ENCODE measurements around the gene DGKZ.

The DGKZ gene

GRCh38 chr11:46333394-46333947, 13.8 kb upstream of the DGKZ start:
- TF ChIP-seq CTCF (IDR thresholded peaks at IDR 0.05; ENCODE audit: low read depth, low read length, missing control alignments): no peak
- no peak for DNase-seq (ENCODE audit: low read depth)
- H3K4me3 ChIP-seq (ENCODE audit: low read depth, low read length): peak overlapping the region; percentile 8; the same call in 1 of the 2 replicates

- no peak overlapping the region for H3K4me3 ChIP-seq (ENCODE audit: low read depth, low read length)
- DNase-seq (ENCODE audit: low read depth): no peak
- no peak for TF ChIP-seq CTCF (IDR thresholded peaks at IDR 0.05; ENCODE audit: low read depth, low read length, missing control alignments)
Measured at GRCh38 chr11:46334211-46334610, 13.1 kb upstream of the DGKZ start.

GRCh38 chr11:46335271-46335670, 12.0 kb upstream of the DGKZ start:
- no peak for DNase-seq (ENCODE audit: low read depth)
- no peak for TF ChIP-seq CTCF (IDR thresholded peaks at IDR 0.05; ENCODE audit: low read depth, low read length, missing control alignments)

GRCh38 chr11:46335890-46336562, 11.2 kb upstream of the DGKZ start:
- H3K4me3 ChIP-seq (ENCODE audit: low read depth, low read length): no peak overlapping the region
- DNase-seq (ENCODE audit: low read depth): no peak
- TF ChIP-seq CTCF (IDR thresholded peaks at IDR 0.05; ENCODE audit: low read depth, low read length, missing control alignments): no peak

More at GRCh38 chr11:46335271-46335670, 12.0 kb upstream of the DGKZ start:
- no peak overlapping the region for H3K4me3 ChIP-seq (ENCODE audit: low read depth, low read length)

GRCh38 chr11:46336563-46337180, 10.6 kb upstream of the DGKZ start:
- DNase-seq (ENCODE audit: low read depth): no peak
- TF ChIP-seq CTCF (IDR thresholded peaks at IDR 0.05; ENCODE audit: low read depth, low read length, missing control alignments): no peak
- no peak overlapping the region for H3K4me3 ChIP-seq (ENCODE audit: low read depth, low read length)

- H3K4me3 ChIP-seq (ENCODE audit: low read depth, low read length): no peak overlapping the region
- DNase-seq (ENCODE audit: low read depth): no peak
- no peak for TF ChIP-seq CTCF (IDR thresholded peaks at IDR 0.05; ENCODE audit: low read depth, low read length, missing control alignments)
Measured at GRCh38 chr11:46337626-46338345, 9.5 kb upstream of the DGKZ start.
